BJ (cell line): ENCODE measurements around the gene RNF103. TPM values are rescaled to one million over a fixed set of nuclear protein-coding genes. Genes with fewer than 3 reads are reported as not detected.
"Not testable (repeated sequence)": the region's sequence is repeated elsewhere in the genome, so short reads cannot be mapped to it uniquely, and the experiment has no call there.

Source experiments
- CTCF ChIA-PET: fragments of 350-600 bp; formaldehyde crosslinking; extraction: SDS; loops from one replicate; lab custom pipeline; 2021; ENCODE audit warnings: antibody characterized with exemption, inconsistent platforms; lab: Yijun Ruan, JAX
- POLR2A ChIA-PET: fragments of 300-600 bp; sonication (Branson Sonifier 250); formaldehyde crosslinking; extraction: SDS; loops from one replicate; lab custom pipeline; 2021; ENCODE audit warnings: antibody characterized with exemption; lab: Charles Lee
- DNase-seq: peaks from one replicate; pipeline ENCODE4 v3.0.0-alpha.2; 2011; ENCODE audit warnings: low read depth
- H3K27me3 ChIP-seq: 2 replicates; pipeline ENCODE4 v1.6.0; 2011; ENCODE audit warnings: low read length; ENCODE audit not compliant: control insufficient read depth, insufficient read depth
- H3K36me3 ChIP-seq: 2 replicates; pipeline ENCODE4 v1.5.1; 2011; ENCODE audit warnings: low read length; ENCODE audit not compliant: control insufficient read depth, insufficient read depth
- H3K4me3 ChIP-seq: 2 replicates; pipeline ENCODE4 v1.5.1; 2011; ENCODE audit warnings: low read depth, mild to moderate bottlenecking, control low read depth, low read length
- CTCF ChIP-seq: IDR thresholded peaks from 2 replicates; pipeline ENCODE4 v1.5.1; 2011; ENCODE audit warnings: low read depth, mild to moderate bottlenecking, control low read depth, inconsistent platforms, low read length, moderate library complexity; ENCODE audit not compliant: insufficient read depth
- polyA plus RNA-seq: library from polyadenylated mRNA; depleted of rRNA; stranded (reverse); fragments of >200 nt; gene quantifications from 2 replicates; pipeline ENCODE4 v1.2.3, GENCODE V29; 2011

RNF103 gene
- polyA plus RNA-seq, 1 experiment = 8.2 TPM

DNA sequence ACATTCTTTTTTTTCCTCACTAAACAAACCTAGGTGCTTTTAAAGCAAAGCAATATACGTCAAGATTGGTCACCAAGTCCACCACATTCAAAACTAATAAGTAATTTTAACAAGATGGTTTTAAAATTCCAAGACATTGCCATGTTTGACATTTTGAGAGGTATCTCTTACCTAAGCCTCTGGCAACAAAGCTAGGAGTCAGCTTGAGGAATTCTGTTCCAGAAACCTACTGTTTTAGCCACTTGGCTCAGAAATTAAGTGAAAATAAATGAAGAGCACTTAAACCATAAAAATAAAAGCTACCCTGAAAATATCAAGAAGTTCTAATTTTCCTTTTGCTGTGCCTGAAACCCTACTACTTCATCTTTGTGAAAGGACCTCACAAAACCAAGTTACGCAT, 30.4 kb downstream of the RNF103 start:
- Histone ChIP-seq H3K4me3 (no peak overlapping the region), H3K36me3 (no peaks in the 10 kb centered on the region), H3K27me3 (0 out of 2 replicates have a peak, but pooled peaks cover 1% of the 10 kb centered on the region)
- CTCF ChIA-PET = no interaction called here
- POLR2A ChIA-PET = no interaction called here
- no peak for DNase-seq
- no peak for TF ChIP-seq CTCF

- ChIA-PET POLR2A (no interaction called here), CTCF (interaction anchor here (0.7 kb wide), 1 partner anchor 16 kb away, joined by 3 read pairs; no protein-coding TSS in a partner anchor)
- no peak for TF ChIP-seq CTCF
- no peak for DNase-seq
- H3K27me3 ChIP-seq = 0 out of 2 replicates have a peak, but pooled peaks cover 1% of the 10 kb centered on the region
- H3K36me3 ChIP-seq = no peaks in the 10 kb centered on the region
- no peak overlapping the region for H3K4me3 ChIP-seq
These were observed 31.0 kb downstream of the RNF103 start for GRCh38 chr2:86592547-86593230.

GRCh38 chr2:86589701-86590100, 34.0 kb downstream of the RNF103 start:
- POLR2A ChIA-PET, CTCF ChIA-PET: not testable (repeated sequence)

DNA sequence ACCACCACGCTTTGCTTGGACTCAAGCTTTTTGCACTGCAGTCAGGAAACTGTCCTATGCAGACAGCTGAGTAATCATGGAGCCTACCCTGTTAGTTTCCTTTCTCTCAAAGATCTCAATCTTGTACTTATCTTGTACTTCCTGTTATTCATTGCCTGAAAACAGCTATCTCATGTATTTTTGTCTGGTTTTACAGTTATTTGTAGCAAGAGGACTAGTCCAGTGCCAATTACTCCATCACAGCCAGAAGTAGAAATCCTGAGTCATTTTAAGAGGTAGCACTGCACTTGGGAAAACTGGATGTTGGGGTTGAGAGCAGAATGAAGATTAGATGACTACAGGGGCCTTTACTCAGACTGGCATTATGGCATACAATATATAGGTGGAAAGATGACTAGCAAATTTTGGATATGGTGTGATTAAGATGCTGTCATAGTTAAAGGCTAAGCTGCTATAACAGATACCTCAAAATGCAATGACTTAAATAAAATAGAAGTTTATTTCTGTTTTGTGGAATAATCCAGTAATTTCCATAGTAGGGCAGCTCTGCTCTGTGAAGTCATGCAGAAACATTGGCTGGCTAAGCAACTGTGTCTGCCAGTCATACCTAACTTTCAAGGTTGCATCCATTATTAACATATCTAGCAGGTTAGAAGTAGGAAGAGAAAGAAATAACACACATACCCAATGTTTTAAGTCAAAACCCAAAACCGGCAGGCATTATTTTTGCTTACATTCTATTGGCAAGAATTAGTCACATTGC, 39.3 kb downstream of the RNF103 start:
- no peak overlapping the region for H3K4me3 ChIP-seq
- no peak for DNase-seq
- ChIA-PET POLR2A (no interaction called here), CTCF (interaction anchor here (1.0 to 1.6 kb wide), 2 partner anchors 10 to 11 kb away, joined by 3 to 5 read pairs; no protein-coding TSS in a partner anchor)
- H3K36me3 ChIP-seq = no peaks in the 10 kb centered on the region
- TF ChIP-seq CTCF = no peak
- no peaks in the 10 kb centered on the region for H3K27me3 ChIP-seq

More at GRCh38 chr2:86589701-86590100, 34.0 kb downstream of the RNF103 start:
- H3K27me3 ChIP-seq, H3K36me3 ChIP-seq, H3K4me3 ChIP-seq, DNase-seq: not testable (repeated sequence)

DNA sequence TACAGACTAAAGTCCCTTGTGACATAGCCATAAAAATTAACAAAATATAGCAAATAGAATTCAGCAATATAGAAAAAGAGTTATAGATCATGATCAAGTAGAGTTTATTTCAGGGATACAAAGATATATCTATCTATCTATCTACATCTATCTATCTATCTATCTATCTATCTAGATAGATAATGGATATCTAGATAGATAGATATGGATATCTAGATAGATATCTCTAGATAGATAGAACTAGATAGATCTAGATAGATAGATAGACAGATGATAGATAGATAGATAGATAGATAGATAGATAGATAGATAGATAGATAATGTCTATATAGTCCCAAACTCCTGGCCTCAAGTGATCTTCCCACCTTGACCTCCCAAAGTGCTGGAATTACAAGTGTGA, 43.1 kb downstream of the RNF103 start:
- H3K4me3 ChIP-seq = no peak overlapping the region
- no peak for TF ChIP-seq CTCF
- ChIA-PET CTCF (no interaction called here), POLR2A (no interaction called here)
- no peaks in the 10 kb centered on the region for H3K36me3 ChIP-seq
- no peaks in the 10 kb centered on the region for H3K27me3 ChIP-seq
- no peak for DNase-seq
